Prostate gland (tissue), 2 donors: ENCODE results near the gene ASB15. TPM values are rescaled to one million over a fixed set of nuclear protein-coding genes. Genes with fewer than 3 reads are reported as not detected.

ENCODE experiments used
- DNase-seq: peaks from one replicate; pipeline ENCODE4 v3.0.0-alpha.2; 2019; ENCODE audit warnings: low spot score
- H3K27ac ChIP-seq, 2 donors: fragments of 200-600 bp; sonication (generic); 2 replicates each; pipeline ENCODE4 v1.5.1; 2017 to 2019
- H3K27me3 ChIP-seq: fragments of 200-600 bp; sonication (generic); replicated peaks from 2 replicates; pipeline ENCODE4 v1.5.1; 2019; ENCODE audit not compliant: insufficient read depth
- H3K36me3 ChIP-seq, 2 donors: fragments of 200-600 bp; sonication (generic); 1 replicate in 1 of 2; 2 replicates in 1 of 2; pipeline versions ENCODE4 v1.5.1 to v1.8.1; 2017 to 2019
- H3K4me1 ChIP-seq: fragments of 200-600 bp; sonication (generic); replicated peaks from 2 replicates; pipeline ENCODE4 v1.5.1; 2019
- H3K4me3 ChIP-seq, 2 donors: fragments of 200-600 bp; sonication (generic); 2 replicates each; pipeline ENCODE4 v1.5.1; 2017 to 2019
- H3K9me3 ChIP-seq: fragments of 200-600 bp; sonication (generic); 2 replicates; pipeline ENCODE4 v1.5.1; 2017
- POLR2A ChIP-seq: fragments of 450-650 bp; IDR thresholded peaks from one replicate; pipeline ENCODE4 v1.6.1; 2016; ENCODE audit warnings: antibody characterized with exemption, mild to moderate bottlenecking
- POLR2AphosphoS5 ChIP-seq: sonication (generic); formaldehyde crosslinking; IDR thresholded peaks from one replicate; pipeline ENCODE4 v1.6.1; 2017; ENCODE audit warnings: antibody characterized with exemption
- WGBS: methylation state at CpG from one replicate; pipeline ENCODE4 v1.1.5; 2018; 5-methylcytosine and 5-hydroxymethylcytosine counted together
- intact Hi-C: fragments of 100-400 bp; cut with DNase I; formaldehyde crosslinking; loops from one replicate; pipeline ENCODE4 v1.14.2; 2022
- total RNA-seq, 2 donors: library from RNA; depleted of rRNA; stranded (reverse); fragments of >200 nt; gene quantifications; one replicate each; pipeline ENCODE4 v1.1.0, GENCODE V29; 2016
- TF ChIP-seq, protein P1 (sequence below), 4 experiments: fragments of 200-600 bp in 2 of 4; fragments of 450-650 bp in 2 of 4; sonication (generic) in 2 of 4; IDR thresholded peaks; 1 replicate in 3 of 4; 2 replicates in 1 of 4; pipeline ENCODE4 v1.5.1; 2016 to 2019; ENCODE audit warnings: antibody characterized with exemption in 4 of 4, mild to moderate bottlenecking in 2 of 4, moderate library complexity in 2 of 4

Gene ASB15
- total RNA-seq, 2 donors from 2014 or later: 1.1 TPM; not detected in 1

DNA sequence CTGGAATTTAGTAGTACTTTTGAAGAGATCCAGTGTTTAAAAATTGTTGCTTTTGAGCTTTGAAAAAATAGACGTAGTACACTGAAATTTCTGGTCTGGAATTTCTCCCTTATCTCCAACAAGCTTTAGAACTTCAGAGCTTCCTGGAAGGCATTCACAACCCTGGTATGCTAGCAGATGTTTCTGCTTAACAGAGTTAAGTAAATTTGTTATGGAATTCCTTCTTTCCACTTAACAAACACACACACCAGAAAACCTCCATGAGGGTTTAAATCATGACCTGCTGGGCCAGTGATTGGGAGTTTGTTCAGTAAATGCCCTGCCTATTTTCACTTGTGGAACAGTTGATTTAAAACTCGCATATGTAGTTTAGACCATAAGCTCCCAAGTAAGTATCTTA lies 13.7 kb downstream of the ASB15 start:
- Histone ChIP-seq H3K27ac (no peak overlapping the region), H3K4me3 (no peak overlapping the region), H3K4me1 (no peaks in the 10 kb centered on the region), H3K36me3 (no peaks in the 10 kb centered on the region), H3K27me3 (no peaks in the 10 kb centered on the region), H3K9me3 (no peaks in the 10 kb centered on the region)
- intact Hi-C loops: no loop called here
- TF ChIP-seq, protein P1, sequence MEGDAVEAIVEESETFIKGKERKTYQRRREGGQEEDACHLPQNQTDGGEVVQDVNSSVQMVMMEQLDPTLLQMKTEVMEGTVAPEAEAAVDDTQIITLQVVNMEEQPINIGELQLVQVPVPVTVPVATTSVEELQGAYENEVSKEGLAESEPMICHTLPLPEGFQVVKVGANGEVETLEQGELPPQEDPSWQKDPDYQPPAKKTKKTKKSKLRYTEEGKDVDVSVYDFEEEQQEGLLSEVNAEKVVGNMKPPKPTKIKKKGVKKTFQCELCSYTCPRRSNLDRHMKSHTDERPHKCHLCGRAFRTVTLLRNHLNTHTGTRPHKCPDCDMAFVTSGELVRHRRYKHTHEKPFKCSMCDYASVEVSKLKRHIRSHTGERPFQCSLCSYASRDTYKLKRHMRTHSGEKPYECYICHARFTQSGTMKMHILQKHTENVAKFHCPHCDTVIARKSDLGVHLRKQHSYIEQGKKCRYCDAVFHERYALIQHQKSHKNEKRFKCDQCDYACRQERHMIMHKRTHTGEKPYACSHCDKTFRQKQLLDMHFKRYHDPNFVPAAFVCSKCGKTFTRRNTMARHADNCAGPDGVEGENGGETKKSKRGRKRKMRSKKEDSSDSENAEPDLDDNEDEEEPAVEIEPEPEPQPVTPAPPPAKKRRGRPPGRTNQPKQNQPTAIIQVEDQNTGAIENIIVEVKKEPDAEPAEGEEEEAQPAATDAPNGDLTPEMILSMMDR (IDR thresholded peaks at IDR 0.05): no peak
- TF ChIP-seq POLR2AphosphoS5: no peak
- no peak for TF ChIP-seq POLR2A
- 41% methylated on average over 2 of the region's 2 CpGs for WGBS
- DNase-seq: no peak

- no peak for DNase-seq
Measured at GRCh38 chr7:123616223-123616622, 14.6 kb downstream of the ASB15 start.

GRCh38 chr7:123621707-123622106 lies 20.1 kb downstream of the ASB15 start:
- Histone ChIP-seq H3K27ac (no peak overlapping the region), H3K9me3 (no peaks in the 10 kb centered on the region), H3K4me1 (no peaks in the 10 kb centered on the region), H3K36me3 (no peaks in the 10 kb centered on the region), H3K27me3 (no peaks in the 10 kb centered on the region), H3K4me3 (no peak overlapping the region)
- TF ChIP-seq, protein P1 (IDR thresholded peaks at IDR 0.05): no peak
- TF ChIP-seq POLR2AphosphoS5 (no peak), POLR2A (no peak)
- WGBS: 81% methylated on average over 4 of the region's 4 CpGs
- intact Hi-C loops: no loop called here
- DNase-seq: no peak

More at GRCh38 chr7:123616223-123616622, 14.6 kb downstream of the ASB15 start:
- H3K9me3 ChIP-seq: no peaks in the 10 kb centered on the region
- TF ChIP-seq, protein P1 (IDR thresholded peaks at IDR 0.05): no peak
- TF ChIP-seq POLR2A: no peak
- no peak for TF ChIP-seq POLR2AphosphoS5
- no peaks in the 10 kb centered on the region for H3K36me3 ChIP-seq
- no peaks in the 10 kb centered on the region for H3K27me3 ChIP-seq
- H3K4me1 ChIP-seq: no peaks in the 10 kb centered on the region
- H3K4me3 ChIP-seq: no peak overlapping the region
- no peak overlapping the region for H3K27ac ChIP-seq
- intact Hi-C loops: no loop called here

- H3K36me3 ChIP-seq: no peaks in the 10 kb centered on the region
- H3K9me3 ChIP-seq: no peaks in the 10 kb centered on the region
- DNase-seq: no peak
- intact Hi-C loops: no loop called here
- H3K4me3 ChIP-seq: no peak overlapping the region
- no peak overlapping the region for H3K27ac ChIP-seq
- TF ChIP-seq POLR2AphosphoS5: no peak
- no peak for TF ChIP-seq POLR2A
- TF ChIP-seq, protein P1 (IDR thresholded peaks at IDR 0.05): no peak
- H3K27me3 ChIP-seq: no peaks in the 10 kb centered on the region
- H3K4me1 ChIP-seq: no peaks in the 10 kb centered on the region
- WGBS: 67% methylated on average over 6 of the region's 6 CpGs
Measured at GRCh38 chr7:123622660-123623386, 21.2 kb downstream of the ASB15 start.

DNA sequence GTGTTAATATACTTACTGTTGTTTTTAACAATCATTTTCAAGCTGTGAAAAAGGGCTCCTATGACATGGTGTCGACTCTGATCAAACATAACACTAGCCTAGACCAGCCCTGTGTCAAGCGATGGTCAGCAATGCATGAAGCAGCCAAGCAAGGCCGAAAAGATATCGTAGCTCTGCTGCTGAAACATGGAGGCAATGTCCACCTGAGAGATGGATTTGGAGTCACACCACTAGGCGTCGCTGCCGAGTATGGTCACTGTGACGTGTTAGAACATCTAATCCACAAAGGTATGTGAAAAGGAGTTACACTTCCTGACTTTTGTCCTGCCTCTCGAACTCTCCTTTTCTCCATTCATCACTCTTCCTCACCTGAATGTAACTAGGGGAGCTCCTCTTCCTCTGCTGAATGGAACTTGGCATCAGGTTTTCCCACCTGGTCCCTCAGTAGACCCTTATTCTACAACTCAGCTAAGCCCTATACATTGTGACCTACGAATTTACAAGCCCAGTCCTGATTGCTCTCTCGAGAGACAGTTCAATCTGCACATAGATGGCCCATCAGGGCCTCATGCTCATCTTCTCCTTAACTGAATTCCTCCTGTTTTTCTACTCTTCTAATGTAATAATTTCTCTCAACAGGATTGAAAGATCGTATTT lies 23.0 kb downstream of the ASB15 start:
- Histone ChIP-seq H3K4me3 (no peak overlapping the region), H3K27me3 (no peaks in the 10 kb centered on the region), H3K9me3 (no peaks in the 10 kb centered on the region), H3K4me1 (no peaks in the 10 kb centered on the region), H3K36me3 (no peaks in the 10 kb centered on the region), H3K27ac (no peak overlapping the region)
- TF ChIP-seq, protein P1 (IDR thresholded peaks at IDR 0.05): peak in 1 of 4 experiments; percentile 26
- TF ChIP-seq POLR2A: no peak
- no peak for DNase-seq
- intact Hi-C loops: no loop called here
- 66% methylated on average over 12 of the region's 12 CpGs for WGBS
